ES-I3 (cell line): Measurements from ENCODE around the gene TPRG1.

Experiments used
- H3K36me3 ChIP-seq: 2 replicates; pipeline ENCODE4 v1.6.1; 2013; ENCODE audit warnings: mild to moderate bottlenecking, low read length, control low read depth, moderate library complexity; ENCODE audit not compliant: insufficient read depth
- H3K4me1 ChIP-seq: 2 replicates; pipeline ENCODE4 v1.6.1; 2013; ENCODE audit warnings: mild to moderate bottlenecking, control low read depth, low read length; ENCODE audit not compliant: insufficient read depth
- H3K9ac ChIP-seq: 2 replicates; pipeline ENCODE4 v1.6.1; 2013; ENCODE audit warnings: low read depth, mild to moderate bottlenecking, low read length, moderate library complexity
- H3K9me3 ChIP-seq: 2 replicates; pipeline ENCODE4 v1.6.1; 2013; ENCODE audit warnings: mild to moderate bottlenecking, low read length, moderate library complexity; ENCODE audit not compliant: control insufficient read depth, insufficient read depth

Gene TPRG1

GRCh38 chr3:189146848-189147247, 24.9 kb upstream of the TPRG1 start:
- Histone ChIP-seq H3K4me1 (peaks cover 4% of the 10 kb centered on the region), H3K36me3 (no peaks in the 10 kb centered on the region), H3K9ac (no peak overlapping the region), H3K9me3 (peaks cover under 1% of the 10 kb centered on the region; the same call in 1 of the 2 replicates)

GRCh38 chr3:189148081-189148507, 23.7 kb upstream of the TPRG1 start:
- no peaks in the 10 kb centered on the region for H3K36me3 ChIP-seq
- H3K4me1 ChIP-seq, result peaks cover 4% of the 10 kb centered on the region
- H3K9me3 ChIP-seq, result peaks cover 7% of the 10 kb centered on the region; the same call in 1 of the 2 replicates
- H3K9ac ChIP-seq, result no peak overlapping the region

- peaks cover 7% of the 10 kb centered on the region; the same call in 1 of the 2 replicates for H3K9me3 ChIP-seq
- H3K4me1 ChIP-seq, result peaks cover 4% of the 10 kb centered on the region
- H3K9ac ChIP-seq, result no peak overlapping the region
- no peaks in the 10 kb centered on the region for H3K36me3 ChIP-seq
These were observed 22.6 kb upstream of the TPRG1 start for GRCh38 chr3:189149203-189149602.

- no peaks in the 10 kb centered on the region for H3K4me1 ChIP-seq
- H3K9ac ChIP-seq, result no peak overlapping the region
- no peaks in the 10 kb centered on the region for H3K36me3 ChIP-seq
- H3K9me3 ChIP-seq, result 0 out of 2 replicates have a peak, but pooled peaks cover under 1% of the 10 kb centered on the region
These were observed 14.4 kb upstream of the TPRG1 start for GRCh38 chr3:189157232-189158007.

GRCh38 chr3:189158034-189158433, 13.7 kb upstream of the TPRG1 start:
- Histone ChIP-seq H3K9me3 (no peaks in the 10 kb centered on the region), H3K4me1 (no peaks in the 10 kb centered on the region), H3K9ac (no peak overlapping the region), H3K36me3 (no peaks in the 10 kb centered on the region)

- Histone ChIP-seq H3K9me3 (no peaks in the 10 kb centered on the region), H3K9ac (no peak overlapping the region), H3K36me3 (no peaks in the 10 kb centered on the region), H3K4me1 (no peaks in the 10 kb centered on the region)
These were observed 11.1 kb upstream of the TPRG1 start for GRCh38 chr3:189160519-189161309.

- no peaks in the 10 kb centered on the region; the same call in 1 of the 2 replicates for H3K4me1 ChIP-seq
- no peak overlapping the region for H3K9ac ChIP-seq
- no peaks in the 10 kb centered on the region for H3K9me3 ChIP-seq
- no peaks in the 10 kb centered on the region for H3K36me3 ChIP-seq
These were observed 6.6 kb upstream of the TPRG1 start for GRCh38 chr3:189165092-189165612.

- H3K9ac ChIP-seq, result no peak overlapping the region
- H3K36me3 ChIP-seq, result no peaks in the 10 kb centered on the region
- H3K4me1 ChIP-seq, result no peaks in the 10 kb centered on the region; the same call in 1 of the 2 replicates
- H3K9me3 ChIP-seq, result no peaks in the 10 kb centered on the region
These were observed 5.5 kb upstream of the TPRG1 start for GRCh38 chr3:189166321-189166720.

- Histone ChIP-seq H3K36me3 (no peaks in the 10 kb centered on the region), H3K4me1 (no peaks in the 10 kb centered on the region; the same call in 1 of the 2 replicates), H3K9ac (no peak overlapping the region), H3K9me3 (no peaks in the 10 kb centered on the region)
These were observed 4.6 kb upstream of the TPRG1 start for GRCh38 chr3:189167027-189167766.

- Histone ChIP-seq H3K9me3 (no peaks in the 10 kb centered on the region), H3K36me3 (no peaks in the 10 kb centered on the region), H3K9ac (no peak overlapping the region), H3K4me1 (no peaks in the 10 kb centered on the region; the same call in 1 of the 2 replicates)
These were observed 3.1 kb upstream of the TPRG1 start for GRCh38 chr3:189168711-189169110.

GRCh38 chr3:189169728-189170127, 2.0 kb upstream of the TPRG1 start:
- Histone ChIP-seq H3K9me3 (no peaks in the 10 kb centered on the region), H3K4me1 (no peaks in the 10 kb centered on the region; the same call in 1 of the 2 replicates), H3K36me3 (no peaks in the 10 kb centered on the region), H3K9ac (no peak overlapping the region)

GRCh38 chr3:189170559-189170958, 1.2 kb upstream of the TPRG1 start:
- Histone ChIP-seq H3K9ac (no peak overlapping the region), H3K4me1 (no peaks in the 10 kb centered on the region; the same call in 1 of the 2 replicates), H3K36me3 (no peaks in the 10 kb centered on the region), H3K9me3 (no peaks in the 10 kb centered on the region)

- no peaks in the 10 kb centered on the region for H3K4me1 ChIP-seq
- no peaks in the 10 kb centered on the region for H3K9me3 ChIP-seq
- H3K36me3 ChIP-seq, result no peaks in the 10 kb centered on the region
- H3K9ac ChIP-seq, result no peak overlapping the region
These were observed 1.1 kb downstream of the TPRG1 start for GRCh38 chr3:189172668-189173419.
